T-helper 9 cell (primary cell): ENCODE results near the gene RSRP1.
A peak's percentile ranks its signal among the peaks of the same experiment; 100 is the strongest.
"Not testable (repeated sequence)": the region's sequence is repeated elsewhere in the genome, so short reads cannot be mapped to it uniquely, and the experiment has no call there.

Experiments
- DNase-seq: peaks from one replicate; pipeline ENCODE4 v3.0.0-alpha.2; 2020

RSRP1 gene

GRCh38 chr1:25256578-25256965 lies 9.3 kb upstream of the RSRP1 start:
- no peak for DNase-seq

GRCh38 chr1:25255706-25256577 lies 8.7 kb upstream of the RSRP1 start:
- no peak for DNase-seq

- no peak for DNase-seq
Observed at GRCh38 chr1:25253911-25254310, 6.7 kb upstream of the RSRP1 start.

GRCh38 chr1:25247829-25248754 lies 838 bp upstream of the RSRP1 start:
- DNase-seq = no peak

- DNase-seq = peak; percentile 22
Observed at GRCh38 chr1:25246600-25247023, 642 bp downstream of the RSRP1 start.

- DNase-seq = no peak
Observed at GRCh38 chr1:25245809-25246599, 1.2 kb downstream of the RSRP1 start.

- DNase-seq = no peak
Observed at GRCh38 chr1:25245393-25245792, 1.9 kb downstream of the RSRP1 start.

GRCh38 chr1:25243907-25244306 lies 3.3 kb downstream of the RSRP1 start:
- DNase-seq = no peak

GRCh38 chr1:25239681-25240541 lies 7.3 kb downstream of the RSRP1 start:
- peak; percentile 74 for DNase-seq

GRCh38 chr1:25238046-25238445 lies 9.2 kb downstream of the RSRP1 start:
- no peak for DNase-seq

- DNase-seq = not testable (repeated sequence)
Observed at GRCh38 chr1:25236261-25236660, 11.0 kb downstream of the RSRP1 start.

GRCh38 chr1:25235411-25235810 lies 11.8 kb downstream of the RSRP1 start:
- DNase-seq = not testable (repeated sequence)

GRCh38 chr1:25232866-25233784 lies 14.1 kb downstream of the RSRP1 start:
- no peak for DNase-seq

- DNase-seq = peak; percentile 76
Observed at GRCh38 chr1:25232027-25232865, 15.0 kb downstream of the RSRP1 start, which contains the start of gene SYF2. Gene SYF2 (minus strand): TSS chr1:25232502. CDS start chr1:25232467, 35 bp downstream.

GRCh38 chr1:25223471-25223870 lies 23.8 kb downstream of the RSRP1 start:
- DNase-seq = no peak

GRCh38 chr1:25222606-25223005 lies 24.6 kb downstream of the RSRP1 start:
- no peak for DNase-seq

- DNase-seq = no peak
Observed at GRCh38 chr1:25220666-25221065, 26.6 kb downstream of the RSRP1 start.

GRCh38 chr1:25219661-25220251 lies 27.5 kb downstream of the RSRP1 start:
- DNase-seq = no peak

- DNase-seq = no peak
Observed at GRCh38 chr1:25217598-25218232, 29.5 kb downstream of the RSRP1 start.
